ENCODE results near the gene KY. TPM values are rescaled to one million over a fixed set of nuclear protein-coding genes. Genes with fewer than 3 reads are reported as not detected.

The KY gene
- total and polyA plus RNA-seq, 10 of the 15 experiments (the other 5 are each of a cell fraction or from before 2014, with no cell fraction given), result 0.04 to 0.11 TPM; not detected in 8

DNA sequence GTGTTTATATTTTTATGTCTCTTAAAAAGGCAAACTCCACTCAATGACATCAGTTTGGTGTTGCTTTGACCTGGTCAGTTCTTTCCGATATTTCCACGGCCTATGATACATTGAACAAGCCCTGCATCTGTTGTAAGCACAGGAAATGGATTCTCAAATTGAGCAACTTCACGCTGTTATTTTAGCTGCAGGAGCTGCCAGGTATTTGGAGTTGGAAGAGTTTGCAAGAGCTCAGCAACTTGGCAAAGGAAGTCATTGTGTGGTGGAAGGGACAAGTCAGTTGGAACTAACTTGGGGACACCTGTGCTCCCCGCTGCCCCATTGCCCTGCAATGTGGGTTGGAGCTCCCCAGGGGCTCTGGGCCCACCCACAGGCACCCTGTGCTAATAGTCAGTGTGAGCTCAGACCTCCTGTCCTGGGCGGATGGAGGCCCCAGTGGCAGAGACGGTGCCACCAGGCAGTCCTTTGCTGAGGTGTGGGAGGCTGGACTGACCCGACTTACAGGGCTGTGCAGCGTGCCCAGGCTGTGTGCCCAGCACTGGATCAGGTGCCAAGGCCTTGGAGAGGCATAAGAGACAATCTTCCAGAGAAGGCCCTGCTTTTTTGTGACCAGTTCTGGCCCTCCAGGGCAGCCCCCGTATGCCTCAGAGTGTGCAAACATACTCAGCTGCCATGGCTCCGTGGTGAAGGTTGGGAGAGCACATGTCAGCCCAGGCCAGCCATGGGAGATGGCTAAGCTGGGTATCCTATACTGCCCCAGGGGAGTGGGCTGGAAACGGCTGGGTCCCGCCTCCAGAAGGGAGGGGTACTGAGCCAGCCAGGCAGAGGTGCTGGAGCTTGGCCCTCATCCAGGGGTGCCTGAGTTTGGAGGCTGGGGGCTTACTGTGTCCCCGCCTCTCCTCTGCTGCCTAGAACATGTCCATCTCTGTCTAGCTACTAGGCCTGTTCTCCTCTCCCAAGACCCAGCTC is 43.5 kb downstream of the KY start:
- H3K4me3 ChIP-seq, result no peak overlapping the region
- peaks cover 0 to 2% of the 10 kb centered on the region in 2 experiments; a peak in 2 of 4 replicates for H3K27me3 ChIP-seq (replicated peaks in 1 of 2; ENCODE audit: control insufficient read depth in 2 of 2, insufficient read depth in 2 of 2, low read length in 1 of 2)
- no peaks in the 10 kb centered on the region for H3K4me1 ChIP-seq (ENCODE audit: control insufficient read depth, insufficient read depth, low read length)
- CTCF ChIA-PET, result no interaction called here
- no peak for FAIRE-seq
- no peak overlapping the region for H2AFZ ChIP-seq (ENCODE audit: control insufficient read depth, low read depth, low read length)
- no peak overlapping the region for H3K27ac ChIP-seq (ENCODE audit: control insufficient read depth, insufficient read depth)
- SMC1A ChIA-PET (ENCODE audit: uncharacterized antibody, unreplicated experiment), result no interaction called here
- in situ Hi-C loops (cut with MboI), result loop anchor here (10.0 kb wide), 1 partner anchor 897 kb away; no protein-coding TSS in a partner anchor
- no peaks in the 10 kb centered on the region for H3K36me3 ChIP-seq (ENCODE audit: control insufficient read depth in 2 of 2, insufficient read depth in 2 of 2, low read length in 1 of 2)
- H3K9ac ChIP-seq (ENCODE audit: control insufficient read depth, insufficient read depth, low read length), result no peak overlapping the region
- H3K4me2 ChIP-seq (ENCODE audit: control insufficient read depth, insufficient read depth), result no peak overlapping the region
- intact Hi-C loops (cut with micrococcal nuclease; ENCODE audit: unreplicated experiment), result no loop called here
- POLR2A ChIA-PET, result no interaction called here
- no peak; the same call in 2 of the 3 replicates for ATAC-seq
- no peak for DNase-seq (ENCODE audit: low read depth, low spot score)
- no peaks in the 10 kb centered on the region for H3K9me3 ChIP-seq (replicated peaks; ENCODE audit: control insufficient read depth, insufficient read depth, low read length)
- BruUV-seq (replicated peaks), result no TSS peak
- no peaks in the 10 kb centered on the region for H3K79me2 ChIP-seq (ENCODE audit: control insufficient read depth, insufficient read depth, low read length)
- H4K20me1 ChIP-seq (ENCODE audit: control insufficient read depth, insufficient read depth), result no peaks in the 10 kb centered on the region
- no peak for TF ChIP-seq BCL11A (IDR thresholded peaks at IDR 0.05; ENCODE audit: low read depth, low read length)
- no peak for TF ChIP-seq ZNF24 (IDR thresholded peaks at IDR 0.05)
- no peak for TF ChIP-seq CBFB (IDR thresholded peaks at IDR 0.05; ENCODE audit: low read depth)
- WGBS (ENCODE audit: insufficient coverage, insufficient replicate concordance, low lambda C conversion rate, missing lambda C conversion rate), result 11% methylated on average over 13 of the region's 13 CpGs
- RAD21 ChIA-PET (ENCODE audit: unreplicated experiment), result no interaction called here

DNA sequence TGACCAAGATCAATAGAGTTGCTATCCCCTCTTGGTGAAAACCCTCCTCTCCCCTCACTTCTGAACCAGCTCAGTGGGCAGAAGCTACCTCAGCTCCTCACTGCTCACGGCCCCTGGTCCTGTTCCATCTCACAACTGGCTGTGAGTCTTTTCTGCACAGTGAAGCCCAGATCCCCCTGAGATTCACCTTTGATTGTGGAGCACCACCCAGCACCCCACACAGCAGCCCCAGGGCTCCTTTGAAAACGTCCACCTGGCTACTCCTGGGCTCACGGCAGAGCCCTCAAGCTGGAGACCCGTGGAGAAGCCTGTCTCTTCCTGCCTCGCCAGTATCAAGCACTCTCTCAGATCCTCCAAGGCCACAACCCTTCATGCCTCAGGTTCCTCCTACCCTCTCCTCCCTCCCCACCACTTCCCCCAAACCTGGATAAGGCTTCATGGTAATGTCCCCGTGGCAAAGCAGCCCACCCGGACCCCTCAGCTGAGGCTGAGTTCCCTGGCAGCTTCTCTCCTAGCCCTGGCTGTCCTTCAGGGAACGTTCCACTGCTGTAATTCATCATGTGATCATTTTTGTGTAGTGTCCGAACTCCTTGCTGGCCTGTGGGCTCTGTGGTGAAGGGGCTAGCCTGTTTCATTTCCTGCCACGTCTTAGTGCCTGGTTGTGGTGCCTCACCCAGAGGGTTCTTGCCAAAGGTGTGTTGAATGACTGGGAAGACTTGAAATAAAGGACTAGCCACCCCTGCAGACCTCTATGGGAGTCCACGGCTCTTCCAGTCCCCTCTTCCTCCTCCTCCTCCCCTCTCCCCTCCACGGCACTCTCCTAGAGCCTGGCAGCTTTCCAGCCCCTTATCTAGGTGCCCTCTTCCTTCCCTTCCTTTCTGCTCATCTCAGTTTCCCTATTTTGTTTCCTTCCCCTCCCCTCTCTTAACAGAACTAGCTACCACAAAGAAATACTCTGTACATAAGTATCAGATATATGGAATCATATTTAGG is 44.5 kb downstream of the KY start:
- H3K9me3 ChIP-seq (replicated peaks; ENCODE audit: control insufficient read depth, insufficient read depth, low read length), result no peaks in the 10 kb centered on the region
- no peak for FAIRE-seq
- ChIA-PET POLR2A (no interaction called here), CTCF (interaction anchor here (1.4 kb wide), 1 partner anchor 9 kb away, joined by 3 read pairs; no protein-coding TSS in a partner anchor), RAD21 (ENCODE audit: unreplicated experiment) (no interaction called here), SMC1A (ENCODE audit: uncharacterized antibody, unreplicated experiment) (no interaction called here)
- no peaks in the 10 kb centered on the region for H3K4me1 ChIP-seq (ENCODE audit: control insufficient read depth, insufficient read depth, low read length)
- 26% methylated on average over 12 of the region's 12 CpGs for WGBS (ENCODE audit: insufficient coverage, insufficient replicate concordance, low lambda C conversion rate, missing lambda C conversion rate)
- DNase-seq (ENCODE audit: low read depth, low spot score), result no peak
- intact Hi-C loops (cut with micrococcal nuclease; ENCODE audit: unreplicated experiment) (no loop called here), in situ Hi-C loops (cut with MboI) (loop anchor here (10.0 kb wide), 1 partner anchor 898 kb away; no protein-coding TSS in a partner anchor)
- H2AFZ ChIP-seq (ENCODE audit: control insufficient read depth, low read depth, low read length), result no peak overlapping the region
- no peaks in the 10 kb centered on the region for H3K36me3 ChIP-seq (ENCODE audit: control insufficient read depth in 2 of 2, insufficient read depth in 2 of 2, low read length in 1 of 2)
- H3K79me2 ChIP-seq (ENCODE audit: control insufficient read depth, insufficient read depth, low read length), result no peaks in the 10 kb centered on the region
- H3K9ac ChIP-seq (ENCODE audit: control insufficient read depth, insufficient read depth, low read length), result no peak overlapping the region
- no peaks in the 10 kb centered on the region for H4K20me1 ChIP-seq (ENCODE audit: control insufficient read depth, insufficient read depth)
- no peaks in the 10 kb centered on the region; a peak in 1 of 4 replicates for H3K27me3 ChIP-seq (replicated peaks in 1 of 2; ENCODE audit: control insufficient read depth in 2 of 2, insufficient read depth in 2 of 2, low read length in 1 of 2)
- no peak overlapping the region for H3K4me2 ChIP-seq (ENCODE audit: control insufficient read depth, insufficient read depth)
- H3K27ac ChIP-seq (ENCODE audit: control insufficient read depth, insufficient read depth), result no peak overlapping the region
- ATAC-seq, result no peak
- BruUV-seq (replicated peaks), result no TSS peak
- H3K4me3 ChIP-seq, result no peak overlapping the region
- TF ChIP-seq CBX5 (IDR thresholded peaks at IDR 0.05; ENCODE audit: low read depth), result no peak
- no peak for TF ChIP-seq MYC (IDR thresholded peaks at IDR 0.05; ENCODE audit: insufficient read depth, insufficient read length, insufficient replicate concordance, low read length, severe bottlenecking)
- no peak for TF ChIP-seq SKIL (IDR thresholded peaks at IDR 0.05; ENCODE audit: low read depth, poor library complexity, severe bottlenecking)
- TF ChIP-seq NR2F1 (conservative IDR thresholded peaks at IDR 0.05), result no peak
- TF ChIP-seq PAX8 (IDR thresholded peaks at IDR 0.05), result no peak
- TF ChIP-seq KDM1A (IDR thresholded peaks at IDR 0.05; ENCODE audit: borderline replicate concordance), result no peak
- no peak for TF ChIP-seq CREB1 (IDR thresholded peaks at IDR 0.05; ENCODE audit: low read depth)
- TF ChIP-seq GABPA (IDR thresholded peaks at IDR 0.05; ENCODE audit: low read depth), result no peak
